DND-41 (cell line): Measurements from ENCODE around the gene ZDHHC14.

ENCODE experiments used
- EZH2 ChIP-seq: IDR thresholded peaks from 3 replicates; pipeline ENCODE4 v1.6.1; 2012; ENCODE audit warnings: borderline replicate concordance, low read depth, mild to moderate bottlenecking, moderate library complexity, low read length, inconsistent platforms; ENCODE audit not compliant: severe bottlenecking
- TF ChIP-seq, protein P1 (sequence below): IDR thresholded peaks from 2 replicates; pipeline ENCODE4 v1.5.1; 2012; ENCODE audit warnings: borderline replicate concordance, low read length, moderate library complexity, mild to moderate bottlenecking; ENCODE audit not compliant: poor library complexity, severe bottlenecking; ENCODE audit errors: extremely low read depth

DNA sequence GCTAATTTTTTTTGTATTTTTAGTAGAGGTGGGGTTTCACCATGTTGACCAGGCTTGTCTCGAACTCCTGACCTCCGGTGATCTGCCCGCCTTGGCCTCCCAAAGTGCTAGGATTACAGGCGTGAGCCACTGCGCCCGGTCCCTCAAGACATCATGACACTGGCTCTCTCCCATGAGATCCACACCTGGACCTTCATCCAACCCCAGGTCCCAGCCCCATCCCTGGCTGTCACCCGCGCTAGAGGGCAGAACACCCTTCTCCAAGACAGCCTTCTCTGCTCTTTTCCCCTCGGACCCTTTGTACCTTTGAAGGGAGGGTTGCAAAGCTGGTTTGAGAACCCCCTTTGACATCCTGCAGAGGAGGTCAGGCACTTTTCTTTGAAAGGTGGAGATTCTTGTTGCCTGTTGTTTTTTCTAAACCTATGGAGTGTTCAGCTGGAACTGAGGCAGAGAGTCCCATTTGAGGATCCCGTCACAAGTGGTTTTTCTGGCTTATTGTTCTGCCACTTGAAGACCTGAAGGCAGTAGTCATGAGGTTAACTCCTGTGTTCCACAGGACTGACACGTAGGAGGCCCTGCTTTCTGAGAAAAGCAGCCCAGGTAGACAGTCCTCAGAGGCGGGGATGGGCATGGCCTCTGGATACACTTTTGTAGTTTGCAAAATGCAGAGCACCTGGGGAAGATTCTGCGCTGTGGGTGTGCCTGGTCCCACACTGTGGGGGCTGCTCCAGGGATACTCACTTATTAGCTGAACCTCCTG, 270.9 kb downstream of the ZDHHC14 start:
- TF ChIP-seq, protein P1, sequence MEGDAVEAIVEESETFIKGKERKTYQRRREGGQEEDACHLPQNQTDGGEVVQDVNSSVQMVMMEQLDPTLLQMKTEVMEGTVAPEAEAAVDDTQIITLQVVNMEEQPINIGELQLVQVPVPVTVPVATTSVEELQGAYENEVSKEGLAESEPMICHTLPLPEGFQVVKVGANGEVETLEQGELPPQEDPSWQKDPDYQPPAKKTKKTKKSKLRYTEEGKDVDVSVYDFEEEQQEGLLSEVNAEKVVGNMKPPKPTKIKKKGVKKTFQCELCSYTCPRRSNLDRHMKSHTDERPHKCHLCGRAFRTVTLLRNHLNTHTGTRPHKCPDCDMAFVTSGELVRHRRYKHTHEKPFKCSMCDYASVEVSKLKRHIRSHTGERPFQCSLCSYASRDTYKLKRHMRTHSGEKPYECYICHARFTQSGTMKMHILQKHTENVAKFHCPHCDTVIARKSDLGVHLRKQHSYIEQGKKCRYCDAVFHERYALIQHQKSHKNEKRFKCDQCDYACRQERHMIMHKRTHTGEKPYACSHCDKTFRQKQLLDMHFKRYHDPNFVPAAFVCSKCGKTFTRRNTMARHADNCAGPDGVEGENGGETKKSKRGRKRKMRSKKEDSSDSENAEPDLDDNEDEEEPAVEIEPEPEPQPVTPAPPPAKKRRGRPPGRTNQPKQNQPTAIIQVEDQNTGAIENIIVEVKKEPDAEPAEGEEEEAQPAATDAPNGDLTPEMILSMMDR = no peak
- no peak for TF ChIP-seq EZH2
